ENCODE measurements around the gene DCST1. TPM values are rescaled to one million over a fixed set of nuclear protein-coding genes. Genes with fewer than 3 reads are reported as not detected.

Gene DCST1
- total and polyA plus RNA-seq, 2 of the 8 experiments (the other 6 are each of a cell fraction or from before 2014, with no cell fraction given), result not detected

DNA sequence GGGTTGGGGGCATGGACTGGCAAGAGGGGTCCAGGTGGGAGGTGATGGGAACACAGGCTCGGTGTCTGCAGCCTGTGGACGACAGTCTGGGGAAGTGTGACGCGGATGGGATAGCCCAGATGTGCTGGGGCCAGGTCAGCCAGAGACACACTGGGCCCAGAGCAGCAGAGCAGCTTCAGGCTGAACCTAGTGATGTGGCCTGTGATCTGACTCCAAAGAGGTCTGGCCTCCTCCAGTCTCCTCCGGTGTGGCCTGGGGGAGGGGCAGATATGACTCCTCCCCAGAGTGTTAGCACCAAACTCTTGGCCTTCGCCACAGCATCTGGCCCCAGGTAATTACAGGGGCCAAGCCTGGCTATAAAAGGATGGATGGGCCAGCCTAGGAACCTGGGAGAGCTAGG lies 58.5 kb downstream of the DCST1 start (continued):
- no peak for TF ChIP-seq YY1 (IDR thresholded peaks at IDR 0.05; ENCODE audit: low read depth, low read length)
